GM15510 (cell line): Measurements from ENCODE around the gene KAZN.

Experiments used
- POLR2A ChIP-seq: IDR thresholded peaks from 3 replicates; pipeline ENCODE4 v1.6.1; 2011; ENCODE audit warnings: borderline replicate concordance; ENCODE audit not compliant: insufficient read length; ENCODE audit errors: extremely low read depth

The KAZN gene

DNA sequence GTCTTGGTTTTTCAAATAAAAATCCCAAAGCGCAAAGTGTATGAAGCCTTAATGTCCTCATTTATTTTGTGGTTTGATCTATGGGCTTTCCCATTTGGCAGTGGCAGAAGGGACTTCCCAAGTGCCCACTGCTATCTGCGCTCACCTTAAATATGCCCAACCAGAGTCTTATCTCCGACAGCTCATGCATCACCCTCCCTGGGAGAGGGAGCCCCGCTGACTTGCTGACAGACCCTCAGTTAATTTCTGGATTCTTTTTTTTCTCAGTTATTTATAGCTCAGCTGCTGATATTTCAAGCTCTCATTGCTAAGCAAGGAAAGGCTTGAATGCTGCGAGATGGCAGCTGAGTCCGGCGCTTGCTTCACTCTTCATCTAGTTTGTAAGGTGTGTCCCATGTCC lies 19.3 kb downstream of the KAZN start:
- TF ChIP-seq POLR2A: no peak

DNA sequence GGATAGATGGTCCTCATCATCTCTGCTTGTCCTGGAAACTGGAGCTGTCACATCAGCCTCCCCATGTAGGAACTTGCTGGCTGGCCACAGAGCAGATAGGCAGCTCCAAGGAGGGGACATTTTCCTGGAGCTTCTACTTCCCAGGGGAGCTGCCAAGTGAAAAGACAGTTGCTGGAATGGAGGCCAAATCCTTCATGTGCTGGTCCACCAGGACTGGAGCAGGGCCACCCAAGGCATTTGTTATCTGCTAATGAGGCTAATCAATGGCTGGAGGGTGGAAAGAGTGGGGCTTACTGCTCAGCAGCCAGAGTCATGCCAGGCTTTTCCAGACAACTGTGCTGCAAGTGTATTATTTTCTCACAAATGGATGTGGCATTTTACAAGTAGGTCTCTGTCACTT lies 22.5 kb downstream of the KAZN start:
- no peak for TF ChIP-seq POLR2A

DNA sequence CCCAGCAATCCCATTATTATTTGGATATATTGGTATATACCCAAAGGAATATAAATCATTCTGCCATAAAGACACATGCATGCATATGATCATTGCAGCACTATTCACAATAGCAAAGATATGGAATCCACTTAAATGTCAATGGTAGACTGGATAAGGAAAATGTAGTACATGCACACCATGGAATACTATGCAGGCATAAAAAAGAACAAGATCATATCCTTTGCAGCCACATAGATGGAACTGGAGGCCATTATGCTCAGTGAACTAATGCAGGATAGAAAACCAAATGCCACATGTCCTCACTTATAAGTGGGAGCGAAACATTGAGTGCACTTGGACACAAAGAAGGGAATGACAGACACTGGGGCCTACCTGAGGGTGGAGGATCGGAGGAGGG lies 24.6 kb downstream of the KAZN start:
- no peak for TF ChIP-seq POLR2A

DNA sequence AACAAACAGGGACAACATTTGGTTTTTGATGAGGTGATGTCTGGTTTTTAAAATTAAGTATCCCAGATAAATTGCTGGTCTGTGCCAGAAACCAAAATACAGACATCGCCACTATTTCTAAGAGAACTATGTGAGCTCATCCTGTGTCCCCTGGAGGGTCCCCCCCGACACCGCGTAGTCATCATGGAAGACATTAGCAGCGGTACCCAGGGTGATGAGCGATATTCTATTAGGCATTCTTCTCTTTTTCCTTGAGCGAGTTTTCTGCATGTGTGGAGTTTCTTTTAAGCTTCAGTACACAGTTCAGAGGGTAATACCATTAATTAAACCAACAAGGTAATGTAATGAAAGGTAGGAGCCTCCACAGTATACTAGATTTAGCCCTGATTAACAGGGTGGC lies 26.5 kb downstream of the KAZN start:
- no peak for TF ChIP-seq POLR2A

DNA sequence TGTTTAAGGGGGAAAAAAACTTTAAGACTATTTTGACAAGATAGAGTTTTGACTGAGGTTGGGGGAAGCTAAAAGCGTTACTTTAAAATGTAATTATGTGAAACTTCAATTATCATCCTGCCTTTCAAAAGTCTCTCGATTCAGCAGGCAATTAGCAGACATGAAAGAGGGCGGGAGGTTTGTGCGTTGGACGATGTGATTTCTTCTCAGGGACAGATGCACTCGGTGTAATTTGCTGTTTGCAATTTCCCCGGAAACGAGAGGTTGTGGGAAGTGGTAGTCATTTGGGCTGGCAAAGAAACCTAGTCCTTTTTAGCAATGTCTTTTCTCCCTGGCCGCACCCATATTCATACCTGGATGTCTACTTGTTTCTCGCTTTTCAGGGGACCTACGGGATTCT lies 27.1 kb downstream of the KAZN start:
- no peak for TF ChIP-seq POLR2A

DNA sequence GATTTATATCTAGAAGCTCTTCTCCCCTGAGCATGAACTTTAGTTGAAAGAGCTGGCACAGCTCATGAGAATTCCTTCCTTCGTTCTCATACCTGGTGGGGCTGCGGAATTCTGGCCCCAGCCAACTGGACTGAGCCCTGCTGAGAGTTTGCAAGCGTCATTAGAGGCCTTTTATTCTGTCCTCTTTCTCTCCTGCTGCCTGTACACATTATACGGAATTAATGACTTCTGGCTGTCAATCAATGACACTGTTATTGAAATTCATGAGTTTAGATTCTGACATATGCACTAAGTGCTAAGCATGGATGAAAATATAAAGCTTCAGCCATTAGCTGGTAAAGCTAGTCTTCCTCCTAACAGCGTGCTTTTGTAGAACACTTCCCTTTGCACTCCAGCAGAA lies 27.5 kb downstream of the KAZN start:
- TF ChIP-seq POLR2A: no peak

DNA sequence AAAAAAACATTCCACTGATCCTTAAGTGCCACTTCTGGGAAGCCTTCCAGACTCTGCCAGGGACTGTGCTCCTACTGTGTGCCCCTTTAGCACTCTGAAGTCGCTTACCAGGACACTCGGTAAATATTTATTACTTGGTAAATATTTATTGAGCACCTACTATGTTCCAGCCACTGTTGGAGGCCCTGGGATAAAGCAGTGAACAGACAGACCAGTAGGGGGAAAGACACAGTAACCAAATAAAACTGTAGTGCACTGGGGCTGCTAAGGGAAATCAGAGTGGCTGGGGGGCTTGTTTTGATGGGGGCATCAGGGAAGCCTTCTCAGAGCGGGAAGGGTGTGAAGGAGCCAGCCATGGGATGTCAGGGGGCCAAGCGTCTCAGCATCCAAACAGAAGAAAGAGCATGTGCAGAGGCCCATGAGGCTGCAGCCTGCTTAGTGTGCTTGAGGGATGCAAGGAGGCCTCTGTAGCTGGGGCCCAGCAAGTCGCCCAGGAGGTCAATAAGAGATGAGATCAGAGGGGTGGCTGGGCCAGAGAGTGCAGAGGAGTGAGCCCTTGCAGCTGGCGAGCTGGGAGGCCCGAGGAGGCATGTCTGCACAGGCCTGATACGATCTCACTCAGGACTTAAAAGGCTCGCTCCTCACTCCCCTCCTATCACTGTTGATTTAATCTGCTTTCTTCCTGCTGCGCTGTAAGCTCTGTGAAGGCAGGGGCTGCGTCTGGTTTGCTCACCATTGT lies 28.6 kb downstream of the KAZN start:
- TF ChIP-seq POLR2A: no peak

DNA sequence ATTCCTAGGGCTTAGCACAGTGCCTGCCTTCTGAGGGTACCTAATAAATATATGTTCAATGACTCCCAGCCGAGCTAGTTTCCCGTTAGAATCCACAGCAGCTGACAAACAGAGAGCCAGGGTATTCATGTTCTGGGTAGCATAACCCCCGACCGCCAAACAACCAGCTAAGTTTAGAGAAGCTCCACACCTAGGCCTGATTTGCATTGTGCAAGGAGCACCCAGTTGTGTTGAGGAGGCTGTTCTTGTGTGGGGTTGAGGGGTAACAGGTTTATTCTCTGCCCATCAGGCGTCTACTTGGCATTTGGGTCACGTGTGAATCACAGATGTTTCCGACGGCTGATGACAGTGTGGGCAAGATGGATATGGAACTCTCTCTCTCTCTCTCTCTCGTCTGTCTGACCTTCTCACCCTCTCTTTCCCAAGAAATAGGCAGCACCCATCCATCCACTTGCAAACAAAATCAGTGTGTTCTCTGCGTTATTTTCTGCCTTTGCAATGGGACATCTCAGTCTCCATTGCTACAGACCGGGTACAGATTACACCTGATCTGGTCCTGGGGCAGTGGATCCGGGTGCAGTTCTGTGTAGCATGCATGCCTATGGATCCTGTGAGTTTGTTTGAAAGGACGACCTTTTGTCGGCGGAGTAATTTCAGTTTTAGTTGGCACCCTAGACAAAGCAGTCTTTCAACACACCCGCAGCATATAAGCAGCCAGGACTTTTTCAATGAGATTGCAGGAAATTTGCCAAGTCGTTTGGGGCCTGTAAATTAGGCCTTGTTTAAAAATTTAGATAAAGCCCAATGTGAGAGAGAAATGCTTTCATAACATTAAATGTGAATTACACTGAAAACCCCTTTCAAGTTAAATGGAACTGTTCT lies 29.4 kb downstream of the KAZN start:
- no peak for TF ChIP-seq POLR2A

DNA sequence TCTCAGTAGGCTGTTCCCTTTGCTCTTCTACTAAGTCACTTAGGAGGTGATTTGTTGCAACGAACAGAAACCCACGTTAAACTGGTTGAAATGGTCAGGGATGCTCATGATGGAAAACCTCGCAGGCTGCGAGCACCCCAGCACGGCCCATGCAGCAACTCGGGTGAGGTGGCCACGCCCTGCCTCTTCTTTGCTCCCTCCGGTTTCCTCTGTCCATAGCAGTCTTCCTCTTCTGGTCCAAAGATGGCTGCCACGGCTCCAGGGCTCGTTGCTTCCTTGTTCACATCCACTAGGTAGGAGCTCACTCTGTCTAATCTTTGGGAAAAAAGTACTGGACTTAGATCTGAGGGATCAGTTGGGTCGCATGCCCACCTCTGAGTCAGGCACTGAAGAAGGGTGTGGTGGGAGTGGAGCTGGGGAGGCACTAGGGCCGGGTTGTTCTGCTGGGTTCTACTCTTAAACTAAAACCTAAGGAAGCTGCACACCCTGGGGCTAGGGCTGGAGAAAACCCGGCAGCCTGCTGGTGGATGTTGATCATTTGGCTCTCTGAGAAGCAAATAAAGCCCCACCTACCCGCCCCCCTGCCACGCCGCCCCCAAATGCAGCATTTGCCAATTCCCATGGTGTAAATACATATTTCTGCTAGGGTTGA lies 31.0 kb downstream of the KAZN start:
- TF ChIP-seq POLR2A: no peak

DNA sequence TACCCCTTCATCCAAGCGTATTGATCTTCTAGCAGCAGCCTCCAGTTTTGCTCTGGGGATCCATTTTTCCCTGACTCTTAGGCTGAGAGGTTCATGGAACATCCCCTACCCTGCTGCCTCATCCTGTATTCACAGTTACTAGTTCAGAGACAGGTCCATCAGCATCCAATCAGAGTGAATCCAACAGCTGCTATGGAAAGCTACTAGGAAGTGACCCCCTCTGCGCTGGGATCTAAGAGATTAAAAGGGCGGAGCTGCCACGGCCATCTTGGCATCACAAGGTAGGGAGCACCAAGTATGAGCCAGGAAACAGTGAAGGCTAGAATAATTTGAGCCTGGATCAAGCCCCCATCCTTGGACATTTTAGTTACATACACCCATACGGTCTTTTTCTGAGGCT lies 32.5 kb downstream of the KAZN start:
- TF ChIP-seq POLR2A: no peak

DNA sequence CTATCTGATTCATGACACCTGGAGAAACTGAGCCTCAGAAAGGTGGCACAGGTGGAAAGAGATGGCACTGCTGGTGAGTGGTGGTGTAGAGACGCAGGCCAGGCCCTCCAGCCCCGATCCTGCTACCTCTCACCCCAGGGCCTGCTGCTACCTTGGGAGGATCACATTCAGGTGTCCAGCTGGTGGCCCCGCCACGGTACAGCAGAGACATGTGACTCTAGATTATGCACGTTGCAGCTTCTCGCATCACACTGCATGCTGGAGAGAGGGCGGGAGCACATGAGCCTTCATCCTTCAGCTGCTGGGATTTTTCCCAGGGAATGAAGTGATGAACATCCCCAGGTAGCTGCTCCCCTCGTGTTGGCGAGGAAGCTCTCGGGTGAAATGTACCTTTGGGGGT lies 32.9 kb downstream of the KAZN start:
- no peak for TF ChIP-seq POLR2A

DNA sequence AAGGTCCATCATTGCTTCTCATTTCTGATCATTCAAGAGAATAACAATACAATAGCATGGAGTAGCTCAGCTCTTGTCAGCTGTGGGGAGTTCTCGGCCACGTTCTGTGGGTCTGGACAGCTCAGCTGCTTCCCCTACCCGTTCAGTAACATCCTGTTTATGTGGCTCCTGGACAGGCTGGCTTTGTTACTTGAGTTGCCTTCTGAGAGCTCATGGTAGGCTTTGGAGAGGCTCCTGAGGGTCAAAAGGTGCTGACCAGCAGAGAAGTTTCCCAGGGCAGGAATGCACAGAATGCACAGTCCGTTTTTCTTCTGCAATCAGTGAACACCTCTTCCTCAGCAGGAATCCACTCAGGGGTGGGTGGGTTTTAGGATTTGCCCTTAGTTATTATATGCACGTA lies 36.0 kb downstream of the KAZN start:
- TF ChIP-seq POLR2A: no peak

DNA sequence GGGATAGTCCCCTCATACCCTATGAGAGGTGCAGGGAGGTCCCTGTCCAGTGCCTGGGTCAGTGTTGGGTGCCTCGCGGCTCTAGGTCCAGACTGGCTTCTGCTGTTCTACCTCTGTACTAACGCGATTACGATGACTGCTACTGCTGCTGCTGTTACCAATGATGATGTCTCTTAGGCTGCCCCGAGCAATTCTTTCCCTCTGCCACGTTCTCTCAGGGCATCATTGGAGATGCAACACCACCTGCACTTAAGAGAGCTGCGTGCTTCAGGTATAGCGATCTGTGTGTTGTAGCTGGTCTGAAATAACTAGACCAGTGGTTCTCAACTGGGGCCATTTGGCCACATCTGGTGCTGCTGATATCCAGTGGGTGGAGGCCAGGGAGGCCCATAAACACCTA lies 36.9 kb downstream of the KAZN start:
- TF ChIP-seq POLR2A: no peak

DNA sequence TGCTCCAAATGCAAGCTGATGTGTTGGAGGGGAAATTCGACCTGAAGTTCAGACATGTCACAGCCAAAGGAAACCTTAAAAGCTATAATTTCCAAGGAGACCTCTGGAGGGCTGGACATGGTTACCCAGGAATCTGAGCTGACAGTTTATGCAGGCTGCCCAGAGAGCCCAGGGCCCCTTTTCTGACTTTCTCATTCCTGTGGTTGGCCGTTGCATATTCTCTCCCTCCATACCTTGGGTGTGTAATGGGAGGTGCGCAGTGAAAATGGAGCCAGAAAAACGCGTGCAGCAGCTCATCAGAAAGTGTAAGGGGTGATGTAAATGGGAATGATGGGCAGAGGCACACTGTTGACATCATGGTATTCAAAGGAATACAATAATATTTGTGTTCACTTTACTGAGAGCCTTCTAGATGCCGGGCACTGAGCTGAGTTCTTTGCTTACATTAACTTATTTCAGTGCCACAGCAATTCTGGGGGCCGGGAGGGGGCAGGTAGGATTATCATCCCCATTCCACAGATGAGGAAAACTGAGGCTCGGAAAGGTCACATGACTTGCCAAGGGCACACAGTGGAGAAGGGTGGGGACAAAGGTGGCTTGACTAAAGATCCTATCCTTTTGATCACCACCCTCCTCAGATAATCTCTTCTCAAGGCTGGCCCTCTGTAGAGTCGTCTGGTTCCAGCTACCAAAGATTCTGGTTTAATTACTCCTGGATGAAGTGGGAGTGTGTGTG lies 38.6 kb downstream of the KAZN start:
- no peak for TF ChIP-seq POLR2A
